Activated CD4-positive, alpha-beta T cell treated with anti-CD3 and anti-CD28 coated beads, Interleukin-2, Interleukin-6, amounts not matched to agents 100 ng/mL and 50 ng/mL, durations not matched to agents 16 hours and 8 hours (primary cell): ENCODE results near the gene AKAP13.

ENCODE experiments used
- DNase-seq: peaks from one replicate; pipeline ENCODE4 v3.0.0-alpha.2; 2020

Gene AKAP13

DNA sequence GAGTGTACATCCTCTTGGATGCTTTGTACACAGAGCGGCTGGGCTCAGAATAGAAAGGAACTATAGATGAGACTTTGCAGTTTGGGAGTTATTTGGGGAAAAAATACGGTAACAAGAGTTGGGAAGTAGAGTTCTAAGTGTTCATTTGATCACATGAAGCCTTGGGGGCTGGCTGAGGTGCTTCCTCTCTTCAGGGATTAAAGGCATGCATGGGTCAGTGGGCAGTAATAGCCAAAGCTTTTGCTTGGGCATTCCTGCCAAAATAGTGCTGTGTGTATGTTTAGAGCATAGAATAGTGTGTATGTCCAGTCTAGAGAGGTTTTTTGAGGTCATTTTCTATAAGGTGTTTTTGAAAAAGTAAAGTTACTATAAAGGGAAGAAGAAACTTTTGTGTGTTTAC is 12.8 kb downstream of the AKAP13 start:
- no peak for DNase-seq

DNA sequence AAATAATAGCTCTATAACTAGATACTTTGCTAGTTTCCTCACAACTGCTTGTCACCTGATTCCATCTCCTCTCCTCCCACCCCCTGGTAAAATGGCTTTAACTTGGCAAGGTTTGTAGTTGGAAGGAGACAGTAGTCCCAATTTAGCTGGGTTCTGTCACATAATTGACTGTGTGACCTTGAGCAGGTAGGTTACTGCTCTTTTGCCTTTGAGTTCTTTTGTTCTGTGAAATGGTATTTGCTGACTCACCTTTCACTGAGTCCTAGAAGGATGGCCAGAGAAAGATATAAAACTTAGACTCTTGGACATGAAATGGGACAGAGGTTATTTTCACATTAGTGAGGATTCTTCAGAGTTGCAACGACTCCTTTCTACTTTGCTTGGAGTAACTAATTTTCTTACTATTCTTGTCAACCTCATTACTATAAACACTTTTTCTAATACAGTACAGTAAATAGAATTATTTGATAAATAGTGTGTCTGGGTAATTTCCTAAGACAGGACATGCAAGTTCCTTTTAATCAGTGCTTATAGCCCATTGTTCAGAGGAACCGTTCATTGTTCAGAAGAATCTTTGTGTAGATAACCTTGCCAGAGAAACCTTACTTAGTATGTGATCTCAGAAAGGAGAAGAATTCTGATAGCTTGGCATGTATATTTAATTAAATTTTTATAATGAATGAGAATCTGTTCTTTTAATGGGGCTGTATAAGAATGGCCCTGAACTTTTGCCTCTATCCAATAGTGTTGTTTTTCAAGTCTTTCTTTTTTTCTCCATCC is 14.3 kb downstream of the AKAP13 start:
- no peak for DNase-seq

DNA sequence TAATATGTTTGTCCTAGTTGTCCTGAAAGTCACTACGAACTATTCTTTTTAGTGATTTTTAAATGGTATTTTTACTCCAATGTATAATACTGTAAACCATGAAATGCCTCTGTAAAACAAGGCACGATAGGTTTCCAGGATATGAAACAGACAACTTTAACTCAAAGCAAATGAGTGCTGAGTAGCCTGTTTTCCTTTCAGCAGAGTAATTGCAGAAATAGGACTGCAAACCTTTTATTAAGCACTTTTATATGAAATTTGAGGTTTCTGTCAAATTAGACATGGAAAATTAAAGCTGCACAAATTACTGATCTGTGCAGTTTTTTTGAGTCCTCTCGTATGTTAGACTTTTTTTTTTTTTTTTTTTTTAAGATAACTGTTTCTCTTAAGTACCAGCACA is 16.2 kb downstream of the AKAP13 start:
- DNase-seq, result no peak

DNA sequence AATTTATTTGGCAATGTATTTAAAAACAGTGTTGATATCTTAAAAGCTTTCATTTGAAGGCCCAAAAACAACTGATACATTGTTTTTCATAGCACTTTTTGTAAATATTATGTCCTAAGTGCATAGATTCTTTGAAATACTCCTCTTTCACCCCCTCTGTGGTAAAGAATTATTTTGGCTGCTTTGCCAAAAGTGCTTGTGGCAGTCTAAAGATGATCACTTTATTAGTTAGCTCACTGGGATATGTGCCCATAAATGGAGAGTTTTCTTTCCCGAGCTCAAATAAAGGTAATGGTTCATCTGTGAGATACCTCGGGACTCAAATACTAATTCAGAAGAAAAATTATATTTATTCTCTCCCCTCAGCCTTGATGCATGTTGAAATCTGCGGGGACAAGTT is 16.7 kb downstream of the AKAP13 start:
- DNase-seq, result no peak

DNA sequence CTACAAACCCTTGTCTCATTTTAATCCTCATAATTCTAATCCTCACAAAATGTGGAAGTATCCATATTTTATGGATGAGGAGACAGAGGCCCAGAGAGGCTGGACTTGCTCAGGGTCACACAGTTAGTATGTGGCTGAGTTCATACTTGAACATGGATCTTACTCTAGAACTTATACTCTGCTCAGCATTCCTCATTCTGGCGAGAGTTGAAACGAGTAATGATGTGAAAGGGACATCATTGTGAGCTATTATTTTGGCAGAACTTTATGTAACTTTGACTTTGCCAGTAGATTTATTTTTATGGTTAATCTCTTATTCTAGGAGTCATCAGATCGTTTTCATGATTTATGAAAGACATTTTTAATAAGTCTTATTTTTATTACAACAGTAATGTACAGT is 17.5 kb downstream of the AKAP13 start:
- DNase-seq, result no peak

DNA sequence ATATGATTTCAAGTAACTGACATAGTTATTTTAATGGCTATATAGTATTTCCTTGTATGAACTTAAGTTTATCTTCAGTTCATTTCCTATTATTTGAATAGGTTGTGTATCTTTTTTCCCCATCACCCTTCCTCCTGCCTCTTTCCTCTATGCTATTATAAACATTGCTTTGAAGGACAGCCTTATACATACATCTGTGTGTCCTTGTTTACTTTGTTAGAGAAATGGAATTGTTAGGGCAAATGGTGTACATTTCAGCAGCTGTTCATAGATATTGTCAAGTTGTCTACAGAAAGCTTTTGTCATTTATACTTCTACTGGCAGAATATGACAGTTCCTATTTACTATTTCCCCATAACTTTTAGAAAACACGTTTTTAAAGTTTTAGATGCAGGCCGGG is 18.4 kb downstream of the AKAP13 start:
- no peak for DNase-seq

DNA sequence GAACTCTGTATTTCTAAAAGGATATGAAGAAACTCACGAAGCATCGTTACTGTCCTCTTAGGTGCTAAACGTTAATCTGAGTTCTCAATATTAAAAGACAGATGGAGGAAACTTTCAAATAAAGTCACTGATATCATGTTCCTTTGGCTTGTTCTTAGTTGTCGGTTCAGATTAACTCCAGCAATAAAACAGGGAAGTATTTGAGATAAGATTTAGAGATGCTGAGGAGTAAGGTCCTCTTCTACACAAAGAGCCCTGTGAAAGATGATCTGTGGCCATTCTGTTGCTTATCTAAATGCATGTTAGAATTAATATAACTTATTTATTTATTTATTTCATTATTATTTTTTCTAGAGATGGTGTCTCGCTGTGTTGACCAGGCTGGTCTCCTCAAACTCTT is 19.2 kb downstream of the AKAP13 start:
- DNase-seq, result no peak

DNA sequence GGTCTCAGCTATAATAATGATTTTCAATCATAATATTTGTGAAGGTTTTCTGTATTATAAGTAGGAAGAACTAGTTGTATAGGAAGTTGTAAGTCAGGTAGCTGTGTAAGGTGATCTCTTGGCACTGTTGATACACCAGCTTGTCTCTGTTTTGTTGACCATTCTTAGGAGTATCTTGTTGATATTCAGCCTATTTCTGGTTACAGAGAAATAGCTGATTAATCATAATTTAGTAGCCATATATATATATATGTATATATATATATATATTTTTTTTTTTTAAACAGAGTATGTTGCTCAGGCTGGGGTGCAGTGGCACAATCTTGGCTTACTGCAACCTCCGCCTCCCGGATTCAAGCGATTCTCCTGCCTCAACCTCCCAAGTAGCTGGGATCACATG is 20.2 kb downstream of the AKAP13 start:
- no peak for DNase-seq

DNA sequence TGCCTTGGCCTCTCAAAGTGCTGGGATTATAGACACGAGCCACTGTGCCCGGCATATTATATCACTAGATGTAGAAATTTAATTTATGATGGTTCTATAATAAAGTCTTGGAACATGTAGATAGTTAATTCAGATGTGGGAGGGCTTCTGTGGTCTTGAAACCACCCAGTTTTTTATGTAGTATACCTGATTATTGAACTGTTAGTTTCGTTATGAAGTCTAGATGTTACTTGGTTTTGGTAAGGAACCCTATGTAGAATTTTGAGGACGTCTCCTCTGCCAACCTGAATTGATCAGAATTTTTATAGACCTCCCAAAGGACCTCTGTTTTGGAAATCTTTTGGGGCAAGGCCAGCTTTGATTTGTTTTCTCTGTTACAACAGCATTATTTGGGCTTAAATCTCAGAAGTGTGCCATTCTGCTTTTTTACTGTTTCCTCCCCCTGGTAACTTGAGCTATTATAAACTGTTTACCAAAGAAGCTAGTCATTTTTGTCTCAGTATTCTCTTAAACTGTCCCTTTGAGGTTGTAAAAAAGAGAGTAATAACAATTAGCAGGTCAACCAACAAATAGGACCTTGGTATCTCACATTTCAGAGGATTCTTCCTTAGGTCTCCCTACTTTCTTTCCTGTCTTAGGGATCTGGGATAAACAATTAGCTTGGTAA is 20.8 kb downstream of the AKAP13 start:
- DNase-seq, result no peak

DNA sequence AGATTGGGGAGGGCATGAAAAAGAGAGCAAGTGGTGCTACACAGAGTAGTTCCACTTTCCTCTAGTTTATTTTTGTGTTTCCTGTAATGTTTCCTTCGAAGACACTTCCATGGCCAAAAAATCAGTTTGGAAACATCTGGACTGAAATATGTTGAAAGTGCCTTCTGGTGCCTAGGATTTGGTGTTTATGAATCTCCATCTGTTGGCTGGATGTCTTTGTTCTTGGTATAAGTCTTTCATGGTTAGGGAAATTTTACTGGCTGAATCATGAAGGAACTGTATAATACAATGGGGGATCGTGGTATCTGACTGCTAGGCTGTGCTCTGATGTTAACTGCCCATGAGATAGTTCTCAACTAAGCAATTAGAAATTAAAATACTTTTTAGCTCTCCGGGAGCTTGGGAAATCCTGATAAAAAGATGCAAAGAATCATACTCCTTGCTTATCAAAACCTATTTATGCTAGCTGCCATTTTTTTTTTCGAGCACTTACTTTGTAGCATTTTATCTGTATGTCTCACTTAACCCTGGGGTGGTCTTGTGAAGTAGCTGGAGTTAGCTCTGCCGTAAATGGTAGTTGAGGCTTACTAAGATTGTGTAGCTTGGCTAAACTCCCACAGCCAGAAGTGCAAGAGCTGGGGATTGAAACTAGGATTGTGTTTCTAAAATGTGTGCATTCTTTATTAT is 21.9 kb downstream of the AKAP13 start:
- DNase-seq, result no peak

DNA sequence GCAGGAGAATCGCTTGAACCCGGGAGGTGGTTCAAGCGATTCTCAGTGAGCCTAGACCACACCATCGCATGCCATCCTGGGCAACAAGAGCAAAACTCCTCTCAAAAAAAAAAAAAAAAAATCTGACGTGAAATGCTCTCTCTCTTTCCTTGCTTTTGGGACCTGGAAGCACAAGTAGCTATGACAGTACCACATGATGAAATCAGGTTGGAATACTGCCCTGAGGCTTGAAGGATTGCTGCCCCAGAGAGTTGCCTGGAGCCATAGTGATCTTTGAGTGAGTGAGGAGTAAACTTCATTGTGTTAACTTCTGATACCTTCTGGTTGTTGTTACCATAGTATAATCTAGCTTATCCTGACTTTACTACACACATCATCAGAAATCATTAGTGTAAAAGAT is 23.3 kb downstream of the AKAP13 start:
- no peak for DNase-seq

DNA sequence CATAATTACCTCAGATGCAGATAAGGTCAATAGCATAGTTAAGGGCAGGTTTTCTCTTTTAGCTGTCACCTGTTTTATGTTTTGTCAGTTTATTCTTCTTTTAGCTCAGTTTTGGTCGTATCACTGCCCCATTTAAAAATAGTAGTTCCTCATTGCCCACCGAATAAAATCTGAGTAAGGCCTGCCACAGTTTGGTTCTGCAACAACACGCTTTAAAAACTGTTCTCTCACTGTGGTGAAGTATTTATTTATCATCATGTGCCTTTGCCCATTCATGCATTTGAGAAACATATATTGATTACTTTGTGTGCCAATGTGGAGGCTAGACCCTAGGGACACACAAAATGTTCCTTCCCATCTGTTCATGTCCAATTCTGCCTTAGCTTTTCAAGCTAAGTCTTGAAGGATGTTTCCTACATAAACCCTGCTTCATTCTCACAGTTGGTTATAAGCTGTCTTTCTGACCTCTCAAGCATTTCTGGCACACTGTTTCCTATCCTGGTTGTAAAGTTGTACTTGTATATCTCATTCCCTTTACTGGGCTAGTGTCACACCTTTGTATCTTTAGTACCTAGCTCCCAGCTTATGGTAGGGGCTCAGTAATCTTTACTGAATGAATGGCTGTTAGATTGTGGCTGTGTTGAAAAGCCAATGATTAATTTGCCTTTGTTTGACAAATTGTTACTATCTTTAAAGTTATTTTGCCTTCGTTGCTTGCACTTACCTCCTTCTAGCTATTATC is 23.9 kb downstream of the AKAP13 start:
- no peak for DNase-seq

DNA sequence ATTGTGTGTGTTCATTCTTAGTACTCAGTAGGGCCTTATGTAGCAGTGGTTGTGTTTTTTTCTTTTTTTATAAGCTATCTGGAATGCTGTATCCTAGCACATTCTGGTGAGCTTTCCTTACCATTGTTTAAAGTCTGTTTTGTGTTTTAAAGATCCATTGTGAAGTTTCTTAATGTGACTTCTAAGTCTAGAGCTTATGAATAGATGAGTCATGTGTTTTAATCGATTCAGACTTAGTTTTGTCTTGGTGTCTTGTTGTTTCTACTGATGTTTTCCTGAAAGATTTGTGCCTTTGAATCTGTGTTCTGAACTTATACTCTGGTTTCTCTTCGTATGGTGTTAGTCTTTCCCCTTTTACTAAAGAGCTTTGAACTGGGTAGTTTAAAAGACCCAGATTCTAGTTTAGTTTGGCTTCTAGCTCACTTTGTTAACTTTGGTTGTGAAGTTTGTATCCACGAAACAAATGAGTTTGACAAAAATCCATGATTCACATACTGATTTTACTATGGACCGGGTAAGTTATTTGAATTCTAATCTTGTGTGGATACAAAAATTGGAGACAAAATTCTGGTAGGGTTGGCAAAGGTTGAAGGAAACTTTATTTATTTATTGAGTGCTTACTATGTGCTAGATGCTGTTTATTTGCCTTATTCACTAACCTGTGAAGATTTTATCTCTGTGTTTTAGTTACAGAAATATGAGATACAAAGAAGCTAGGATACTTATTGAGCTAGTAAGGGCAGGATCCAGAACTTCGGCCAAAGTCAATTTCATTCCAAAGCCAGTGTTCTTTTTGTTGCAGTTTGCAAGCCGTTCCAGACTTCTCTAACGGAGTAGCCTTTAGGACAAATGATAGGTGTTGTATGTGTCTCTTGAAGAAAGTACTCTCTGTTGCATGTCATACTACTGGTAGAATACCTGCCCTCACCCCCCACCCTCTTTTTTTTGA is 24.8 kb downstream of the AKAP13 start:
- no peak for DNase-seq

DNA sequence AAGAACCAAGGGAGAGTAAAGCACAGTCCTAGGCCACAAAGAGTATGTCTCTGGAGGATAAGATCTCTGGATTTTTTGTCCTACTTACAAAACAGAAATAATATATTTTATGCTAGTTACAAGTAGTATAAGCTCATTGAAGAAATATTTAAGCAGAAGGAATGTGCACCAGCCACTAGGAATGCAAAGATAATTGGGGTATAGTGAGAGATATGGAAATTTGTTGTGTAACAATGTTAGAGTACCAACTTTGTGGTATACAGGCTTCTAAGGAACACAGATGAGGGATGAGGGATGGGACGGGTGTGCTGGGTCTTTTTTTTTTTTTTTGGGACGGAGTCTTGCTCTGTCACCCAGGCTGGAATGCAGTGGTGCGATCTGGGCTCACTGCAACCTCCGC is 26.5 kb downstream of the AKAP13 start:
- no peak for DNase-seq

DNA sequence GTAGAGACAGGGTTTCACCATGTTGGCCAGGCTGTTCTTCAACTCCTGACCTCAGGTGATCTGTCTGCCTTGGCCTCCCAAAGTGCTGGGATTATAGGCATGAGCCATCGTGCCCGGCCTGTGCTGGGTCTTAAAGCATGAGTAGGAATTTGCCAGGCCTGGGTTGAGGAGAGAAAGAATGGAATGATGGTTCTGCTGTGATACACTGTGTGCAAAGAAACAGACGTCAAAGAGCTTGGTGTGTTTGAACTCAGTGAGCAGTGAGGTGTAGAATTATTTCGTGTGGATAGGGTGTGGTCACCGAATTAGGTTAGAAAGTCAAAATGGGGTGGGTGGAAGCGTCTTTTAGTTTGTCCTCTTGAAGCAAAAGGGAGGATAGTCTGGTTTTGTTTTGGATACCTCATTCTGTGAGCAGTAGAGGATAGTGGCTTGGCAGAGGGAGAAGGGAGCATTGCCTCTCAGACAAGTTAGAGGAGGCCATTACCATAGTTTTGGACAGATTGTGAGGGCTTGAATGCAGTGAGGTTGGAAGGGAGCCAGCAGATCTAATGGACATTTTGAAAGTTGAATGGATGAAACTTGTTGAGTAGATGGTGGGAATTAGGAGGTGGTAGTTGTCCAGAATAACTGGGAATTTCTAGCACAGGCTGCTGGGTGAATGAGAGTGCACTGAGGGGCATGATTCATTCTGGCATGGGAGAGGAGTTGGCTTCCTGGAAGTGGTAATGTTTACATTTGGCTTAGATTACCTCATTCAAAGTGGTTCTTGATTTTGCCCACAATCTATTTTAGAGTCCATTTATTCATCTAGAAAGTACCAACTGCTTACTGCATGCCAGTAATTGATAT is 27.2 kb downstream of the AKAP13 start:
- DNase-seq, result peak; percentile 79

DNA sequence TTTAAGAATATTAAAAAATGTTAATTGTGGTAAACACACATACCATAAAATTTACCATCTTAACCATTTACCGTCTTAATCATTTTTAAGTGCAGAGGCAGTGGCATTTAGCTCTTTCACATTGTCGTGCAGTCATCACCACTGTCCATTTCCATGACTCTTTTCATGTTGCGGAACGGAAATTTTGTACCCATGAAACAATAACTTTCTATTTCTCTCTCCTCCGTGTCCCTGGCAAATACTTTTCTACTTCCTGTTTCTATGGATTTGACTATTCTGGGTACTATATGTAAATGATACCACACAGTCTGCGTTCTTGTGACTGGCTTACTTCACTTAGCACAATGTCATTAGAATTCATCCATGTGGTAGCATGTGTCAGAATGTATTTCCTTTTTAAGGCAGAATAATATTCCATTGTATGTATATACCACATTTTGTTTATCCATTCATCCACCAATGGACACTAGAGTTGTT is 27.9 kb downstream of the AKAP13 start:
- DNase-seq, result peak; percentile 77

DNA sequence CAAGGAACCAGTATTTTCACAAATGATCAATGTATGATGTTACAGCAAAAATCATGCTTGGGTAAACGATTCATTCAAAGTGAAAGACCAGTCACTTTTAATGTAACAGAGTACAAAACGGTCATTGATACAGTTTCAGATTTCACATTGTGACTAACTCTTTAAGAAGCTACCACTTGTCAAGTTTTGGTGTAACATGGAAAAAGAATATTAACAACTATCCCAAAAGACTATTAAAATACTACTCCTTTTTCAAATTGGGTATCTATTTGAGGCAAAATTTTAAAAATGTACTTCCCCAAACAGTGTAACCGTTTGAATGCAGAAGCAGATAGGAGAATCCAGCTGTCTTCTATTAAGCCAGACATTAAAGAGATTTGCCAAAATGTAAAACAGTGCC is 31.7 kb downstream of the AKAP13 start:
- peak; percentile 52 for DNase-seq

DNA sequence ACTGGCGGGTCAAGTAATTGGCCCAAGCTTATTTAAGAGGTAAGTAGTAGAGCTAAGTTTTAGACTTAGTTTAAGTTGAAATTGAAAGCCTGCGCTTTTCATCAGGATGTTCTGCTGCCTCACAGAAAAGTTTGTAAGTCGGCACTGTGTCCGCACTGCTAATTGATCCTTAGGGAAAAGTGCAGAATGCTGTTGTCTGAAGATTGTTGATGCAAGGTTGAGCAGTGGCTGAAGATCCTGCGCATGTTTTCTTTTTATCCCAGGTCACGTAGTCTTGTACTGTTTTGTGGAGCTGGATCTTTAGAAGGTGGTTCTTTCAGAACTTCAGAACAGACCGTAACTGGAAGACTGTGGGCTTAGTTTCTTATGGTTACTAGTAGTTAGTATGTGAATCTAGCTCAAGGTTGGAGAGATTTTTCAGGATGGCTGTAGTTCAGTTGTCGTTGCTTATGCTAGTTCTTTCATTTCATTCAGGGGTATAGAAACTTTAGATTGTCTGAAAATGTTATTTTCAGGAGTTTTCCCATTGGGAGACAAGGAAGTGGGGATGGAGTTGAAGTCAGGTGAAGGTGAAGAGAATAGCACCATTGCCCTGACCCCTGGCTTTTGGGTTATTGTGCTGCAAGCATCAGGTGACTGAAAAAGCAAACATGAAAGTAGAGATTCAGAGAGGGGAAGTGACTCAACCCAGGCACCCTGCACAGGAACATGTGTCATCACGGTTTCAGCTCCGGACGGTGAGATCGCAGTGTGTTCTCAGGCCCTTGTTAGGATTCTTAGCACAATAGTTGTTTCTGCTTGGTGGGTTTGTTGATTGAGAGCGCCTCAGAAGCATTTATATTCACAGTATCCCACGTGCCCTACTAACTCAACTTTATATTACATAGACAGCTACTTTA is 32.8 kb downstream of the AKAP13 start:
- DNase-seq, result peak; percentile 92

DNA sequence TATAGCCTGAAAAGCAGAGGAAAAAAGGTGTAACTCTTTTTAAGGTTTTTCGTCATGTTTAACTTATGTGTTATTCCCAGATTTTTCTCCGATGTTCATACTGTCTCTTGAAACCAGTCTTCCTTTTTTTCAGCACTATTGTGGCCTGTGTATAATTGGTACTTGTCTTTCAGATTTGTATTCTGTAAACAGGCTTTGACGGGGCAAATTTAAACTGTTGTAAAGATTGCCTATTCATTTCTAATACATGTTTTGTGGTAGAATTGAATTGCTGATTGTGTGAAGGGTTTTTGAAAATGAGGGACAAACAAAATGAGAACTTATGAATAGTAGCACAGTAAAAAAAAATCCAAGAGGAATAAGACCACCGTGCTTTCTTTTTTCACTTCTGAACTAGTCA is 33.6 kb downstream of the AKAP13 start:
- no peak for DNase-seq

DNA sequence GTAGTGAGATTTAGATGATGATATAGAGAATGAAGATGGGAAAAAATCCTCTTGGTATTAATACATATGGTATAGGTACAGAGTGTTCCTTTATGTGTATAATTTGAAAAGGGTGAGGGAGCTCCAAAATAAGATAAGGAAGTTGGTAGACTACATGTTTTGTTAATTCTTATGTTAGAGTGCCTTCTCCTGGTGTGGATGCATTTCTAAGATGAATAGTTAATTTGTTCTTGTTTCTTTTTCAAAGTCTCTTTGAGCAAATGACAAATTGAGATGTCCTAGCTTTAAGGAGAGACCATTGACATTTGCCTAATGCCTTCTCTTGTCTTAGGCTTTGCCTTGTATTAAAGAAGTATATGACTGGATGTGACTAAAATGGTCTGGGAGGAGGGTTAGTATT is 34.1 kb downstream of the AKAP13 start:
- no peak for DNase-seq
